Esophagus squamous epithelium (tissue), 4 donors: ENCODE results near the gene KRT13.

ENCODE experiments used
- CTCF ChIP-seq, 6 experiments: fragments of 450-650 bp in 4 of 6; fragments of 200-600 bp in 2 of 6; sonication (generic) in 2 of 6; IDR thresholded peaks; one replicate each; pipeline ENCODE4 v1.5.1; 2016 to 2019; ENCODE audit warnings: antibody characterized with exemption in 6 of 6, mild to moderate bottlenecking in 4 of 6, moderate library complexity in 4 of 6
- POLR2A ChIP-seq, 4 donors: fragments of 450-650 bp; IDR thresholded peaks; one replicate each; pipeline ENCODE4 v1.6.1; 2017; ENCODE audit warnings: antibody characterized with exemption in 4 of 4, mild to moderate bottlenecking in 4 of 4, moderate library complexity in 3 of 4

DNA sequence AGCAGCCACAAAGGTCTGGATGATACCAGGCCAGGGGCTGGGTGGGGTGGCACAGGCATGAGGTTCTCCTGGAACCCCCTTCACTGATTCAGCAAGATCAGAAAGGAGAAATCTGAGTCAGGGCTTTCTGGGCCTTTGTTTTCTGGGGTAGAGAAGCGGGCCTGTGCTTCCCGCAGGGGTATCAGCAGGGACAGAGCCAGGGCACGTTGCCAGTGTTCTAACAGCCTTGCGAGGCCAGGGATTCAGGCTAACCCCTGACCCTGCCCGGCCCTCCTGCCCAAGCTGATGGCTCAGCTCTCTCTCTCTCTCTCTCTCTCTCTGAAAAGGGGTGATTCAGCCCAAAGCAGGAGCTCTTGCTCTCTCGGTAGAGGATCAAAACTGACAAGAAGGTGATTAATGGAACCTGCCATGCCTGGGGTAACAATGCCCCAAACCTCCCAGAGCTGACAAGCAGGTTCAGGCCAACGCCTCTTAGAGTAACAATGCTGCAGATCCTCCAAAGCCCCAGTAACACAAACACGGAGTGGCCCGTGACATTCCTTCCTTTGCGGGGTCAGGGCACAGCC is 2.0 kb upstream of the KRT13 start:
- TF ChIP-seq CTCF (IDR thresholded peaks at IDR 0.05) (no peak), POLR2A (IDR thresholded peaks at IDR 0.05) (no peak)
